Progenitor cell of endocrine pancreas (in vitro differentiated cells): Measurements from ENCODE around the gene PDGFB. TPM values are rescaled to one million over a fixed set of nuclear protein-coding genes. Genes with fewer than 3 reads are reported as not detected.
A peak's percentile ranks its signal among the peaks of the same experiment; 100 is the strongest.

Source experiments
- DNase-seq: peaks from one replicate; pipeline ENCODE4 v3.0.0; 2021; ENCODE audit warnings: low spot score; ENCODE audit not compliant: unreplicated experiment
- H3K27ac Mint-ChIP-seq: 2 replicates; pipeline ENCODE4 v1.8.0; 2021; ENCODE audit warnings: mild to moderate bottlenecking, moderate library complexity, mixed read lengths
- H3K27me3 Mint-ChIP-seq: 2 replicates; pipeline ENCODE4 v1.8.0; 2021; ENCODE audit warnings: mixed read lengths
- H3K36me3 Mint-ChIP-seq: 2 replicates; pipeline ENCODE4 v1.8.0; 2022; ENCODE audit warnings: mixed read lengths; ENCODE audit not compliant: insufficient read depth
- H3K4me1 Mint-ChIP-seq: 2 replicates; pipeline ENCODE4 v1.8.0; 2021; ENCODE audit warnings: low read depth, mixed read lengths
- H3K4me3 Mint-ChIP-seq: 2 replicates; pipeline ENCODE4 v1.8.0; 2021; ENCODE audit warnings: low read depth, mild to moderate bottlenecking, moderate library complexity, mixed read lengths
- H3K9me3 Mint-ChIP-seq: 2 replicates; pipeline ENCODE4 v1.8.0; 2021; ENCODE audit warnings: low read depth, mixed read lengths
- CTCF ChIP-seq: fragments of 200-600 bp; sonication (generic); IDR thresholded peaks from one replicate; pipeline ENCODE4 v1.5.0; 2021; ENCODE audit warnings: antibody characterized with exemption, mild to moderate bottlenecking; ENCODE audit not compliant: unreplicated experiment
- total RNA-seq: library from RNA; stranded (reverse); gene quantifications from 2 replicates; pipeline ENCODE4 v1.2.1, GENCODE V29; 2021

The PDGFB gene
- total RNA-seq, 1 donor from 2014 or later = 7.1 TPM

DNA sequence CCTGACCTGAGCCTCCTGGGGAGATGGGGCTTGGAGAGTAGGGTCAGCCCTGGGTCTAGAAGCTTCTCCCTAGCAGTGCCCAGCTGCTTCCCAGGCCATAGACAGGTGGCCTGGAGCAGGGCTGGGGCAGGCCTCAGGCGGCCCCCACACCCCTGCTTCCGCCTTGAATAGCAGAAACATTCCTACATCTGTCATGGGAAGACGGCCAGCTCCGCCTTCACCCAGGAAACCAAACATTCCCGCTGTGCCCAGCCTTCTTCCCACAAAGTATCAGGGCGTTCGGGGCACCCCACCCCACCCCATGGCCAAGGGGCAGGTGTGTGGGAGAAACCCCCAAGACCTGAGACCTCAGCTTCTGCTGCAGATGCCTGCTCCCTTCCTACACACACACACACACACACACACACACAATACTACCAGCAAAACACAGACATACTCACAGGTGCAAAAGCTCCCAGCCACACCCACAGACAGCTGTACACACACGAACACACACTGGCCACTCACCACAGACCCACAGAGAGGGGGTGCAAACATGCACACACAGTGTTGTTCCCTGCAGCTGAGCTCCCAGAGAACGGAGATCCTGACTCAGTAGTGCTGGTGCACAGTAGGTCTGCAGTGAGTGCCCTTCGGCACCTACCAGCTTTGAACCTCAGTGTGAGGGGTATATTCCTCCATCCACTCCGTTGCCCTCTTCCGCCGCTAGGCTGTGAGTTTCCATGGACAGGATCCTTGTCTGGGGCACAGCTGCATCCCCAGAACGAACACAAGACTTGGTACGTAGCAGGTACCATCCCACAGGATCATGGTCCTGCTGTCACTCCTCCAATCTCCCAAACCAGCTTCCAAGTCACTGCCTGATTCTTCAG, 37.4 kb downstream of the PDGFB start:
- DNase-seq = no peak
- Mint-ChIP-seq H3K27ac (peak overlapping the region; percentile 39), H3K4me1 (peaks cover 3% of the 10 kb centered on the region), H3K36me3 (no peaks in the 10 kb centered on the region), H3K4me3 (no peak overlapping the region), H3K9me3 (no peaks in the 10 kb centered on the region), H3K27me3 (no peaks in the 10 kb centered on the region)
- TF ChIP-seq CTCF = no peak

DNA sequence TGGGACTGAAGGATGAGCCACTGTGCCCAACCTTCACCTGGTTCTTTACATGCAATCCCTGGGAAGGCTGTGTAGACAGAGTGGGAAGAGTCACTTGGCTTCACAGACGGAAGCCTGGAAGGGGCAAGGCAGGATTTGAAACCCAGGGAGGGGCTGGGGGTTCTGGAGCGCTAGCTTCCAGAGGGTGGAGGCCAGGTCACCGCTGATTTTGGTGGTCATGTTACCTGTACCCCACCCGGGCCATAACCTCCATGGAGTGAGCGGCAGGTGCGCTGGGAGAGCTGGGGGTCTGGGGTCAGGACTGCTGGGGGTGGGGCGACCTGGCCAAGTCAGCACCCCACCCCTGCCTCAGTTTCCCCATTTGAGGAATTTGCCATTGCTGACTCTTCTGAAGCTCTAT, 38.3 kb downstream of the PDGFB start:
- no peaks in the 10 kb centered on the region for H3K36me3 Mint-ChIP-seq
- no peak for DNase-seq
- no peak overlapping the region for H3K4me3 Mint-ChIP-seq
- H3K9me3 Mint-ChIP-seq = no peaks in the 10 kb centered on the region
- no peak for TF ChIP-seq CTCF
- H3K27ac Mint-ChIP-seq = no peak overlapping the region
- no peaks in the 10 kb centered on the region for H3K27me3 Mint-ChIP-seq
- H3K4me1 Mint-ChIP-seq = peaks cover 3% of the 10 kb centered on the region

GRCh38 chr22:39205344-39206021, 39.3 kb downstream of the PDGFB start:
- Mint-ChIP-seq H3K4me1 (peaks cover 3% of the 10 kb centered on the region), H3K36me3 (no peaks in the 10 kb centered on the region), H3K27me3 (no peaks in the 10 kb centered on the region), H3K9me3 (no peaks in the 10 kb centered on the region), H3K4me3 (no peak overlapping the region), H3K27ac (no peak overlapping the region)
- no peak for DNase-seq
- no peak for TF ChIP-seq CTCF

- H3K27me3 Mint-ChIP-seq = no peaks in the 10 kb centered on the region
- TF ChIP-seq CTCF = no peak
- H3K4me1 Mint-ChIP-seq = peaks cover 3% of the 10 kb centered on the region
- no peaks in the 10 kb centered on the region for H3K36me3 Mint-ChIP-seq
- no peak overlapping the region for H3K27ac Mint-ChIP-seq
- H3K4me3 Mint-ChIP-seq = no peak overlapping the region
- no peak for DNase-seq
- peaks cover 4% of the 10 kb centered on the region for H3K9me3 Mint-ChIP-seq
Measured at GRCh38 chr22:39204216-39204615, 40.6 kb downstream of the PDGFB start.

- Mint-ChIP-seq H3K27ac (no peak overlapping the region), H3K27me3 (no peaks in the 10 kb centered on the region), H3K9me3 (peaks cover 6% of the 10 kb centered on the region), H3K36me3 (no peaks in the 10 kb centered on the region), H3K4me1 (no peaks in the 10 kb centered on the region), H3K4me3 (no peak overlapping the region)
- no peak for DNase-seq
- TF ChIP-seq CTCF = no peak
Measured at GRCh38 chr22:39197578-39197977, 47.2 kb downstream of the PDGFB start.
